Stomach (tissue), 8 donors: Measurements from ENCODE around the gene TLE7. TPM values are rescaled to one million over a fixed set of nuclear protein-coding genes. Genes with fewer than 3 reads are reported as not detected.

Experiments used
- polyA plus RNA-seq, 3 donors: library from polyadenylated mRNA; stranded (reverse); fragments of 200-250 nt; gene quantifications; one replicate each; pipeline ENCODE4 v1.2.3, GENCODE V29; 2013
- total RNA-seq, 5 donors: library from RNA; depleted of rRNA; stranded (reverse); fragments of >200 nt; gene quantifications; one replicate each; pipeline versions ENCODE4 v1.1.0 to v1.2.3, GENCODE V29; 2014 to 2016
- donor health status: healthy with polysubstance abuse.
- donor health status: Bipolar disorder and iron deficiency.
- donor health status: healthy.

Gene TLE7
- total and polyA plus RNA-seq, 8 donors: not detected

Other genes starting within 250 kb of the TLE7 start
- 10 to 100 TPM in 1 of 5 donors, 1 to 10 TPM in 2, under 1 TPM in 1, not detected in 1; 0.58 to 11.2 (median 5.8) TPM for gene HYDIN, start 211.3 kb downstream of the TLE7 start, total RNA-seq
- gene HYDIN, start 211.3 kb downstream of the TLE7 start, polyA plus RNA-seq: under 1 TPM; 0.05 to 0.31 (median 0.12) TPM
- 10 to 100 TPM in 3 of 5 donors, 1 to 10 TPM in 2; 1.4 to 29.6 (median 15.4) TPM for gene CMTR2, start 152.7 kb downstream of the TLE7 start, total RNA-seq
- gene CMTR2, start 152.7 kb downstream of the TLE7 start, polyA plus RNA-seq: 1 to 10 TPM; 3.4 to 6.5 (median 4.7) TPM
- gene CALB2, start 83.3 kb downstream of the TLE7 start, total RNA-seq: 1 to 10 TPM in 3 of 5 donors, not detected in 2; 1.4 to 2.6 (median 2.0) TPM
- gene CALB2, start 83.3 kb downstream of the TLE7 start, polyA plus RNA-seq: under 1 TPM; 0.46 to 0.87 (median 0.75) TPM
- 10 to 100 TPM in 1 of 5 donors, 1 to 10 TPM in 4; 1.2 to 52.6 (median 3.6) TPM for gene ZNF23, start 20.2 kb upstream of the TLE7 start, total RNA-seq
- 1 to 10 TPM; 5.3 to 8.6 (median 5.7) TPM for gene ZNF23, start 20.2 kb upstream of the TLE7 start, polyA plus RNA-seq
- 1 to 10 TPM in 4 of 5 donors, not detected in 1; 2.2 to 6.8 (median 4.3) TPM for gene ZNF19, start 47.3 kb upstream of the TLE7 start, total RNA-seq
- gene ZNF19, start 47.3 kb upstream of the TLE7 start, polyA plus RNA-seq: 1 to 10 TPM; 1.1 to 2.0 (median 1.8) TPM
- not detected for gene CHST4, start 84.4 kb upstream of the TLE7 start, total RNA-seq
- not detected for gene CHST4, start 84.4 kb upstream of the TLE7 start, polyA plus RNA-seq
- not detected for gene TAT, start 135.0 kb upstream of the TLE7 start, total RNA-seq
- not detected for gene TAT, start 135.0 kb upstream of the TLE7 start, polyA plus RNA-seq
- gene MARVELD3, start 184.1 kb upstream of the TLE7 start, total RNA-seq: 100 to 1,000 TPM in 1 of 5 donors, 10 to 100 TPM in 1, 1 to 10 TPM in 3; 1.2 to 480 (median 2.4) TPM
- 1 to 10 TPM; 1.6 to 4.2 (median 2.1) TPM for gene MARVELD3, start 184.1 kb upstream of the TLE7 start, polyA plus RNA-seq